CD4-positive, CD25-positive, alpha-beta regulatory T cell (primary cell): ENCODE data around the gene RPN2. TPM values are rescaled to one million over a fixed set of nuclear protein-coding genes. Genes with fewer than 3 reads are reported as not detected.

Experiments
- ATAC-seq, 2 donors: fragments of 150-1000 bp; cut with Tn5 transposase; one replicate each; pipeline ENCODE4 v1.10.0; 2021; ENCODE audit warnings: low read depth in 2 of 2, moderate number of reproducible peaks in 2 of 2, moderate library complexity in 1 of 2
- DNase-seq, 3 donors: peaks; one replicate each; pipeline versions ENCODE4 v3.0.0 to v3.0.0-alpha.2; 2012 to 2022; ENCODE audit warnings: mixed read lengths in 1 of 3
- H3K27ac ChIP-seq: one replicate; pipeline ENCODE4 v1.7.0; 2013; ENCODE audit warnings: mild to moderate bottlenecking, low read length; ENCODE audit not compliant: insufficient read depth, poor library complexity, severe bottlenecking
- H3K27me3 ChIP-seq: one replicate; pipeline ENCODE4 v1.7.0; 2013; ENCODE audit warnings: low read length; ENCODE audit not compliant: control insufficient read depth, insufficient read depth
- H3K36me3 ChIP-seq: one replicate; pipeline ENCODE4 v1.7.0; 2013; ENCODE audit warnings: mild to moderate bottlenecking, low read length, moderate library complexity; ENCODE audit not compliant: control insufficient read depth, insufficient read depth
- H3K4me1 ChIP-seq: 2 replicates; pipeline ENCODE4 v1.7.0; 2013; ENCODE audit warnings: mild to moderate bottlenecking, low read length; ENCODE audit not compliant: insufficient read depth, control insufficient read depth, poor library complexity, severe bottlenecking
- H3K4me3 ChIP-seq: one replicate; pipeline ENCODE4 v1.7.0; 2013; ENCODE audit warnings: low read depth, mild to moderate bottlenecking, low read length, moderate library complexity
- H3K9me3 ChIP-seq, 2 experiments: 1 replicate in 1 of 2; 2 replicates in 1 of 2; pipeline ENCODE4 v1.7.0; 2013; ENCODE audit warnings: low read length in 2 of 2, mild to moderate bottlenecking in 1 of 2, moderate library complexity in 1 of 2; ENCODE audit not compliant: control insufficient read depth in 2 of 2
- H3K27ac Mint-ChIP-seq, 3 donors: one replicate each; pipeline ENCODE4 v1.8.0; 2020 to 2022; ENCODE audit warnings: mild to moderate bottlenecking in 3 of 3, mixed read lengths in 3 of 3, moderate library complexity in 2 of 3
- H3K27me3 Mint-ChIP-seq: one replicate; pipeline ENCODE4 v1.8.0; 2022; ENCODE audit warnings: mild to moderate bottlenecking, mixed read lengths
- H3K36me3 Mint-ChIP-seq: one replicate; pipeline ENCODE4 v1.8.0; 2020; ENCODE audit warnings: mixed read lengths
- H3K4me1 Mint-ChIP-seq, 4 donors: one replicate each; pipeline ENCODE4 v1.8.0; 2020 to 2022; ENCODE audit warnings: mixed read lengths in 4 of 4, mild to moderate bottlenecking in 1 of 4
- H3K4me3 Mint-ChIP-seq, 4 donors: one replicate each; pipeline ENCODE4 v1.8.0; 2020 to 2022; ENCODE audit warnings: mild to moderate bottlenecking in 4 of 4, mixed read lengths in 4 of 4, moderate library complexity in 3 of 4
- H3K9me3 Mint-ChIP-seq, 7 donors: one replicate each; pipeline ENCODE4 v1.8.0; 2020 to 2022; ENCODE audit warnings: mixed read lengths in 7 of 7, mild to moderate bottlenecking in 3 of 7, moderate library complexity in 2 of 7
- polyA plus RNA-seq, 4 donors: library from polyadenylated mRNA; unstranded; fragments of 300-500 nt; fragmentation: Illumina TruSeq; gene quantifications; one replicate each; pipeline ENCODE4 v1.2.3, GENCODE V29; 2021
- total RNA-seq: library from RNA; stranded (reverse); gene quantifications from one replicate; pipeline ENCODE4 v1.2.3, GENCODE V29; 2022

Gene RPN2
- total and polyA plus RNA-seq, 5 donors from 2014 or later, result 101 to 259 (median 238) TPM

- H3K27me3 ChIP-seq, result no peaks in the 10 kb centered on the region
- H3K27ac Mint-ChIP-seq, result no peak overlapping the region
- no peak overlapping the region for H3K4me3 Mint-ChIP-seq
- H3K36me3 ChIP-seq, result no peaks in the 10 kb centered on the region
- ATAC-seq (peak; percentile 45 to 49), DNase-seq (peak in 1 of 3 donors; percentile 35)
- H3K9me3 ChIP-seq, result no peaks in the 10 kb centered on the region
- no peak overlapping the region for H3K4me3 ChIP-seq
- H3K27ac ChIP-seq, result no peak overlapping the region
- H3K9me3 Mint-ChIP-seq, result peaks cover 0 to 1% (median 0%) of the 10 kb centered on the region in 7 donors
- peaks cover 20% of the 10 kb centered on the region for H3K27me3 Mint-ChIP-seq
- H3K36me3 Mint-ChIP-seq, result no peaks in the 10 kb centered on the region
- H3K4me1 Mint-ChIP-seq, result peaks cover 0 to 4% (median 0%) of the 10 kb centered on the region in 4 donors
- H3K4me1 ChIP-seq, result no peaks in the 10 kb centered on the region
Observed at GRCh38 chr20:37265152-37265551, 86.0 kb downstream of the RPN2 start.

GRCh38 chr20:37266940-37267666 is 88.0 kb downstream of the RPN2 start:
- no peak overlapping the region for H3K27ac Mint-ChIP-seq
- DNase-seq (no peak), ATAC-seq (no peak)
- H3K4me3 Mint-ChIP-seq, result no peak overlapping the region
- no peak overlapping the region for H3K4me3 ChIP-seq
- H3K9me3 Mint-ChIP-seq, result peaks cover 0 to 1% (median 0%) of the 10 kb centered on the region in 7 donors
- H3K27me3 Mint-ChIP-seq, result peaks cover 19% of the 10 kb centered on the region
- H3K4me1 ChIP-seq, result no peaks in the 10 kb centered on the region
- no peaks in the 10 kb centered on the region for H3K9me3 ChIP-seq
- no peaks in the 10 kb centered on the region for H3K36me3 Mint-ChIP-seq
- peaks cover 0 to 4% (median 0%) of the 10 kb centered on the region in 4 donors for H3K4me1 Mint-ChIP-seq
- no peak overlapping the region for H3K27ac ChIP-seq
- no peaks in the 10 kb centered on the region for H3K36me3 ChIP-seq
- H3K27me3 ChIP-seq, result no peaks in the 10 kb centered on the region

GRCh38 chr20:37267667-37268313 is 88.7 kb downstream of the RPN2 start:
- Histone ChIP-seq H3K4me1 (no peaks in the 10 kb centered on the region), H3K4me3 (no peak overlapping the region), H3K27me3 (no peaks in the 10 kb centered on the region), H3K9me3 (no peaks in the 10 kb centered on the region), H3K27ac (no peak overlapping the region), H3K36me3 (no peaks in the 10 kb centered on the region)
- H3K4me1 Mint-ChIP-seq, result peaks cover 0 to 4% (median 0%) of the 10 kb centered on the region in 4 donors
- H3K27me3 Mint-ChIP-seq, result peaks cover 16% of the 10 kb centered on the region
- no peak overlapping the region for H3K4me3 Mint-ChIP-seq
- no peak overlapping the region for H3K27ac Mint-ChIP-seq
- H3K9me3 Mint-ChIP-seq, result peaks cover 0 to 1% (median 0%) of the 10 kb centered on the region in 7 donors
- ATAC-seq (no peak), DNase-seq (no peak)
- H3K36me3 Mint-ChIP-seq, result no peaks in the 10 kb centered on the region

GRCh38 chr20:37270576-37271420 is 91.7 kb downstream of the RPN2 start:
- Mint-ChIP-seq H3K27me3 (peaks cover 25% of the 10 kb centered on the region), H3K4me3 (no peak overlapping the region), H3K36me3 (no peaks in the 10 kb centered on the region), H3K27ac (no peak overlapping the region), H3K9me3 (no peaks in the 10 kb centered on the region), H3K4me1 (peaks cover 0 to 4% (median 0%) of the 10 kb centered on the region in 4 donors)
- Histone ChIP-seq H3K9me3 (no peaks in the 10 kb centered on the region), H3K36me3 (no peaks in the 10 kb centered on the region), H3K27me3 (peaks cover 3% of the 10 kb centered on the region), H3K27ac (no peak overlapping the region), H3K4me1 (no peaks in the 10 kb centered on the region), H3K4me3 (no peak overlapping the region)
- ATAC-seq, result peak; percentile 38 to 42
- DNase-seq, result no peak

DNA sequence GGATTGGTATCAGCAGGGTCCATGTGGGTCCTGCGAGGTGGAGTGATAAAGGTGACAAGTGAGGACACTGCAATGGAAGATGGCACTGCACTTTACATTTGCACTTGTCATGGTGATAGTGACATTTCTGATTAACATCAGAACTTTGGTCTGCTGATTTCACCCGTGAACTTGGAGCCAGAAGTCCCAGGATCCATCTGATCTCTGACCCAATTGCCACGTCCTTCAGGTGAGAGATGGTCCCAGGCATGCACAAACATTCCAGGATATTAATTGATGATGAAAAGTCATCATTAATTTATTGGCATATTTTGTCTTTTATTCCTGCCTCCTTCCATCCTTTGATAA is 92.3 kb downstream of the RPN2 start:
- no peaks in the 10 kb centered on the region for H3K4me1 ChIP-seq

DNA sequence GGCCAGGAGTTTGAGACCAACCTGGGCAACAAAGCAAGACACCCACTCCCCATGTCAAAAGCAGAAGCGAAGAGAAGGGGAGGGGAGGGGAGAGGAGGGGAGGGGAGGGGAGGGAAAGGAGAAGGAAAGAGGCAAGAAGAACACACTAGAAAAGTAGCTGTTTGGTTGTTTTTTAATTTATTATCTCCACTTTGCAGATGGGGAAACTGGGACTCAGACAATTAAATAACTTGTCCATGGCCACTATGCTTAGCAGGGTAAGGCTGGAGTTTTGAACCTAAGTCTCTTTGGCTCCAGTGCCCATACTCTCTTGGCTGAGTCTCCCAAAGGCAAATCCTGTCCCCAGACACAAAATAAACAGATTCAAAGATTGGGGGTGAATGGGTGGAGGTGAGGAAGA is 94.9 kb downstream of the RPN2 start:
- Mint-ChIP-seq H3K27ac (no peak overlapping the region), H3K4me3 (no peak overlapping the region), H3K4me1 (peaks cover 0 to 9% (median 2%) of the 10 kb centered on the region in 4 donors), H3K27me3 (peaks cover 27% of the 10 kb centered on the region), H3K9me3 (no peaks in the 10 kb centered on the region), H3K36me3 (no peaks in the 10 kb centered on the region)
- Histone ChIP-seq H3K27ac (no peak overlapping the region), H3K36me3 (no peaks in the 10 kb centered on the region), H3K9me3 (no peaks in the 10 kb centered on the region), H3K27me3 (peaks cover 3% of the 10 kb centered on the region), H3K4me3 (no peak overlapping the region), H3K4me1 (no peaks in the 10 kb centered on the region)
- DNase-seq, result no peak
- ATAC-seq, result no peak

More for the DNA sequence above, 92.3 kb downstream of the RPN2 start:
- no peak overlapping the region for H3K4me3 ChIP-seq
- no peak overlapping the region for H3K27ac ChIP-seq
- H3K27ac Mint-ChIP-seq, result no peak overlapping the region
- H3K36me3 ChIP-seq, result no peaks in the 10 kb centered on the region
- H3K9me3 ChIP-seq, result no peaks in the 10 kb centered on the region
- peaks cover 3% of the 10 kb centered on the region for H3K27me3 ChIP-seq
- H3K4me1 Mint-ChIP-seq, result peaks cover 0 to 4% (median 0%) of the 10 kb centered on the region in 4 donors
- DNase-seq (no peak), ATAC-seq (no peak)
- H3K27me3 Mint-ChIP-seq, result peaks cover 25% of the 10 kb centered on the region
- no peaks in the 10 kb centered on the region for H3K36me3 Mint-ChIP-seq
- no peaks in the 10 kb centered on the region for H3K9me3 Mint-ChIP-seq
- no peak overlapping the region for H3K4me3 Mint-ChIP-seq

GRCh38 chr20:37274851-37275524 is 95.9 kb downstream of the RPN2 start:
- Mint-ChIP-seq H3K4me3 (no peak overlapping the region), H3K9me3 (no peaks in the 10 kb centered on the region), H3K36me3 (no peaks in the 10 kb centered on the region), H3K27me3 (peaks cover 21% of the 10 kb centered on the region), H3K27ac (no peak overlapping the region), H3K4me1 (peaks cover 0 to 5% (median 2%) of the 10 kb centered on the region in 4 donors)
- Histone ChIP-seq H3K9me3 (no peaks in the 10 kb centered on the region), H3K27ac (no peak overlapping the region), H3K36me3 (no peaks in the 10 kb centered on the region), H3K27me3 (peaks cover 3% of the 10 kb centered on the region), H3K4me1 (no peaks in the 10 kb centered on the region), H3K4me3 (no peak overlapping the region)
- ATAC-seq, result no peak
- DNase-seq, result no peak
